Measurements from ENCODE around the gene HPS1. TPM values are rescaled to one million over a fixed set of nuclear protein-coding genes. Genes with fewer than 3 reads are reported as not detected.

HPS1 gene
- total RNA-seq, 1 experiment from 2014 or later: 20.4 TPM

Other genes with a start within 250 kb of the HPS1 start
- 0.27 TPM in 1 of 2 replicates, not detected in the other for gene LOXL4, start 178.7 kb downstream of the HPS1 start, total RNA-seq (2014; rRNA removed; shearing (Covaris generic))
- gene PYROXD2, start 31.8 kb downstream of the HPS1 start, total RNA-seq (2014; rRNA removed; shearing (Covaris generic)): 3.4 and 4.2 TPM in 2 replicates

Measured in H4 (cell line).